Type B pancreatic cell (in vitro differentiated cells): ENCODE measurements around the gene KRT1. TPM values are rescaled to one million over a fixed set of nuclear protein-coding genes. Genes with fewer than 3 reads are reported as not detected.

Source experiments
- DNase-seq: peaks from one replicate; pipeline ENCODE4 v3.0.0; 2021; ENCODE audit warnings: mixed read lengths; ENCODE audit not compliant: unreplicated experiment; ENCODE audit errors: extremely low spot score
- H3K27ac Mint-ChIP-seq: 2 replicates; pipeline ENCODE4 v1.8.0; 2021; ENCODE audit warnings: mild to moderate bottlenecking, mixed read lengths
- H3K27me3 Mint-ChIP-seq: 2 replicates; pipeline ENCODE4 v1.8.0; 2021; ENCODE audit warnings: mixed read lengths
- H3K36me3 Mint-ChIP-seq: 2 replicates; pipeline ENCODE4 v1.8.0; 2021; ENCODE audit warnings: mixed read lengths
- H3K4me1 Mint-ChIP-seq: one replicate; pipeline ENCODE4 v1.8.0; 2021; ENCODE audit warnings: mixed read lengths; ENCODE audit not compliant: unreplicated experiment
- H3K4me3 Mint-ChIP-seq: 2 replicates; pipeline ENCODE4 v1.8.0; 2021; ENCODE audit warnings: mild to moderate bottlenecking, mixed read lengths
- H3K9me3 Mint-ChIP-seq: 2 replicates; pipeline ENCODE4 v1.8.0; 2021; ENCODE audit warnings: mixed read lengths
- CTCF ChIP-seq: fragments of 200-600 bp; sonication (generic); conservative IDR thresholded peaks from 2 replicates; pipeline ENCODE4 v1.5.0; 2021; ENCODE audit warnings: antibody characterized with exemption, mild to moderate bottlenecking
- total RNA-seq: library from RNA; stranded (reverse); gene quantifications from 2 replicates; pipeline ENCODE4 v1.2.1, GENCODE V29; 2021; ENCODE audit warnings: low replicate concordance

Gene KRT1
- total RNA-seq, 1 donor from 2014 or later = 269 TPM

DNA sequence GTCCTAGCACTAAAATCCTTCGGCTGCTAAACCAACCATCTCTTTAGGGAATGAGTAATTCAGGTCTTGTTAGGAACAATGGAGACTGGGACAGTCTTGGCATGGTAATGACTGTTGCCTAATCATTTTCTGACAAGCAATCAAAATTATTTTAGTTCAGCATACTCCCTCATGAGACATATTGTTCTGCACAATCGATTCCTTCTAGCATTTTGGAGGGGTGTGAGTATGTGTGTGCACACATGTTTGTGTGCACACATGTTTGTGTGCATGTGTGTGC is 2.1 kb upstream of the KRT1 start:
- H3K27ac Mint-ChIP-seq = no peak overlapping the region
- peaks cover 35% of the 10 kb centered on the region for H3K27me3 Mint-ChIP-seq
- TF ChIP-seq CTCF = no peak
- H3K4me3 Mint-ChIP-seq = no peak overlapping the region
- H3K36me3 Mint-ChIP-seq = peaks cover 3% of the 10 kb centered on the region
- no peaks in the 10 kb centered on the region for H3K9me3 Mint-ChIP-seq
- H3K4me1 Mint-ChIP-seq = no peaks in the 10 kb centered on the region
- DNase-seq = no peak

DNA sequence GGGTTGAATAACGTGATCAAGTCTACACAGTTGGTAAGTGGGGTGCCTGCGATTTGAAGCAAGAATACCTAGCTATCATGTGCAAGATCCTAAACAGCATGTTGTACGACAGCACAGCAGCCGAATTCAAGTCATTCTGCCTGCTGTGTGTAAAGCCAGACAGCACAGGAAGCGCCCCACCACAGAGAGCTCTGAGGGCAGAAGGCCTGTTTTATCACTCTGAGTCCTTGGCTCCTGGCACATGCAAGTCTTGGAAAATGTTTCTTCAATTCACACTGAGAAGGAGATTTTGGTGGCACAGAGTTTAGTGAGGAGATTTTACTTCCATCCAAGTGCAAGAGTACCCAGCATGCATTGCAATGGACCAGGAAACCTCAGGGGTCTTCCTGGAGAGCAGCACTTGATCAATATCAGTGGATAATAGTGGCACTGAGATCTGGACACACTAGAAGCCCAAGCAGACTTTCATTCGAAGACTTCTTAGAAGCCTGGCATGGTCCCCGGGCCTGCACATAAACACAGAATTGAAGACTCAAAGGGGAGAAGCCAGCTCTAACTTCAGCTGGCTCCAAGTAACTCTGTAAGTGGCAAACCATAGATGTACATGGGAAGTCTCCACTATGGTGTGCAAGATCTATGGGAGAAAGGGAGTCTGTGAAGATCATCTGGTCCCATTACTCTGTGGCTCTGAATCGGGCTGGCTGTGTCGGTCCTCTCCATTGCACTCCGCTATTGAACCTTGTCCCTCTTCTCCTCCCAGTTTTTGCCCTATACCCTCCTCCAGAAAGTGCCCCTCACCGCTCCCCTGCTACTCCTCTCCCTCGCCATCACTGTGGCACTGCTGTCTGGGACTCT is 1.5 kb upstream of the KRT1 start:
- Mint-ChIP-seq H3K4me1 (no peaks in the 10 kb centered on the region), H3K27ac (no peak overlapping the region), H3K9me3 (no peaks in the 10 kb centered on the region), H3K36me3 (peaks cover 3% of the 10 kb centered on the region), H3K4me3 (no peak overlapping the region), H3K27me3 (peaks cover 29% of the 10 kb centered on the region)
- no peak for DNase-seq
- TF ChIP-seq CTCF = no peak

DNA sequence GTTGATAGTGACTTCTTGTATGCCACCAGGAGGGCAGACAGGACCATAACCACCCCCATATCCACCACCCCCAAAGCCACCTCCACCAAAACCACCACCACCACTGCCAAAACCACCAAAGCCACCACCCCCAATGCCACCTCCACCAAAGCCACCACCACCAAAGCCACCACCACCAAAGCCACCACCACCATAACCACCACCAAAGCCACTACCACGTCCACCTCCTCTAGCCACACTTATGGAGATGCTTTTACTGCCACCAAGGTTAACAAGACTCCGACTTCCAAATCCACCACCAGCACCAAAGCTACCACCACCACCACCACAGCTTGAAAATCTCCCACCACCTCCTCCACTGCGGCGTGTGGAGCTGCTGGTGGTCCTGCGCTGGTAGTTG is 332 bp downstream of the KRT1 start:
- peaks cover 23% of the 10 kb centered on the region for H3K27me3 Mint-ChIP-seq
- H3K4me3 Mint-ChIP-seq = peak overlapping the region; percentile 90
- H3K9me3 Mint-ChIP-seq = no peaks in the 10 kb centered on the region
- H3K27ac Mint-ChIP-seq = peak overlapping the region; percentile 73
- no peaks in the 10 kb centered on the region for H3K4me1 Mint-ChIP-seq
- peaks cover 3% of the 10 kb centered on the region for H3K36me3 Mint-ChIP-seq
- TF ChIP-seq CTCF = no peak
- no peak for DNase-seq

- Mint-ChIP-seq H3K4me3 (no peak overlapping the region), H3K36me3 (peaks cover 3% of the 10 kb centered on the region), H3K27ac (no peak overlapping the region), H3K27me3 (peaks cover 24% of the 10 kb centered on the region), H3K9me3 (no peaks in the 10 kb centered on the region), H3K4me1 (no peaks in the 10 kb centered on the region)
- TF ChIP-seq CTCF = no peak
- DNase-seq = no peak
Observed at GRCh38 chr12:52677671-52678070, 2.5 kb downstream of the KRT1 start.

- TF ChIP-seq CTCF = no peak
- Mint-ChIP-seq H3K27me3 (peaks cover 24% of the 10 kb centered on the region), H3K4me1 (no peaks in the 10 kb centered on the region), H3K27ac (no peak overlapping the region), H3K9me3 (no peaks in the 10 kb centered on the region), H3K4me3 (peak overlapping the region; percentile 21), H3K36me3 (peaks cover 3% of the 10 kb centered on the region)
- DNase-seq = no peak
Observed at GRCh38 chr12:52677126-52677525, 3.1 kb downstream of the KRT1 start.
